Gastrocnemius medialis (tissue), 4 donors: Measurements from ENCODE around the gene SMDT1. TPM values are rescaled to one million over a fixed set of nuclear protein-coding genes. Genes with fewer than 3 reads are reported as not detected.

Experiments used
- ATAC-seq, 2 donors: fragments of 150-250 bp; one replicate each; pipeline ENCODE4 v1.9.1; 2016
- DNase-seq, 2 donors: peaks; one replicate each; pipeline ENCODE4 v3.0.0-alpha.2; 2019
- H3K27ac ChIP-seq, 4 donors: fragments of 200-600 bp; sonication (generic); 1 replicate in 1 of 4; 2 replicates in 3 of 4; pipeline ENCODE4 v1.5.1; 2016 to 2018; ENCODE audit warnings: mild to moderate bottlenecking in 2 of 4, moderate library complexity in 1 of 4
- H3K27me3 ChIP-seq, 3 donors: fragments of 200-600 bp; sonication (generic) in 2 of 3; 1 replicate in 1 of 3; 2 replicates in 2 of 3; pipeline versions ENCODE4 v1.5.1 to v1.6.0; 2016 to 2019; ENCODE audit warnings: mild to moderate bottlenecking in 1 of 3, moderate library complexity in 1 of 3
- H3K36me3 ChIP-seq, 2 donors: fragments of 200-600 bp; sonication (generic) in 1 of 2; one replicate each; pipeline ENCODE4 v1.5.1; 2017 to 2018
- H3K4me1 ChIP-seq, 2 donors: fragments of 200-600 bp; sonication (generic) in 1 of 2; one replicate each; pipeline ENCODE4 v1.5.1; 2016 to 2017; ENCODE audit warnings: mild to moderate bottlenecking in 2 of 2
- H3K4me3 ChIP-seq, 4 donors: fragments of 200-600 bp; sonication (generic) in 3 of 4; 1 replicate in 1 of 4; 2 replicates in 3 of 4; pipeline ENCODE4 v1.5.1; 2016 to 2019; ENCODE audit warnings: mild to moderate bottlenecking in 2 of 4
- H3K9me3 ChIP-seq, 3 donors: fragments of 200-600 bp; sonication (generic) in 2 of 3; 1 replicate in 1 of 3; 2 replicates in 2 of 3; pipeline ENCODE4 v1.5.1; 2016 to 2019
- POLR2A ChIP-seq, 2 donors: fragments of 450-650 bp; IDR thresholded peaks; one replicate each; pipeline ENCODE4 v1.6.1; 2017; ENCODE audit warnings: antibody characterized with exemption in 2 of 2, mild to moderate bottlenecking in 2 of 2, moderate library complexity in 2 of 2
- in situ Hi-C, 4 donors: fragments of 200-750 bp; cut with MboI; loops; one replicate each; pipeline versions ENCODE4 v1.15.0 to v1.8.0; 2017; ENCODE audit warnings: low sequenced_read_pairs in 4 of 4
- intact Hi-C: fragments of 100-400 bp; cut with DNase I; formaldehyde crosslinking; loops from one replicate; pipeline ENCODE4 v1.15.1; 2023; ENCODE audit warnings: low total_unique reads
- total RNA-seq, 4 donors: library from RNA; depleted of rRNA; stranded (reverse); fragments of >200 nt; gene quantifications; one replicate each; pipeline versions ENCODE4 v1.1.0 to v1.2.3, GENCODE V29; 2016
- TF ChIP-seq, protein P1 (sequence below), 5 experiments: fragments of 450-650 bp in 3 of 5; fragments of 200-600 bp in 2 of 5; sonication (generic) in 2 of 5; IDR thresholded peaks in 4 of 5; conservative IDR thresholded peaks in 1 of 5; 1 replicate in 4 of 5; 2 replicates in 1 of 5; pipeline ENCODE4 v1.5.1; 2016 to 2019; ENCODE audit warnings: antibody characterized with exemption in 5 of 5, mild to moderate bottlenecking in 3 of 5, moderate library complexity in 3 of 5

Gene SMDT1
- total RNA-seq, 4 donors from 2014 or later, result 7.9 to 14.6 (median 9.8) TPM

DNA sequence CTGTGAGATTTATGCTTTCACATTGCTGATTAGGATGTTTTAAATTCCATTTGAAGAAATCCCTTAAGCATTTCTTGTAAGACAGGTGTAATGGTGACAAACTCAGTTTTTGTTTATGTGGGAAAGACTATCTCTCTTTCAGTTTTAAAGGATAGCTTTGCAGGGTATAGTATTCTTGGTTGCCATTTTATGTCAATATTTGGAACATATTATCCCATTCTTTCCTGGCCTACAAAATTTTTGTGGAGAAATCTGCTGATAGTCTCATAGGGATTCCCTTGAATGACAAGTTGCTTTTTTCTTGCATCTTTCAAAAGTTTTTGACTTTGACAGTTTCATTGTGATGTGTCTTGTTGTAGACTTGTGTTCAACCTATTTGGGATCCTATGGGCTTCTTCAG, 37.7 kb upstream of the SMDT1 start:
- intact Hi-C loops (no loop called here), in situ Hi-C loops (no loop called here)
- H3K27me3 ChIP-seq, result no peaks in the 10 kb centered on the region
- ATAC-seq (no peak), DNase-seq (no peak)
- no peaks in the 10 kb centered on the region for H3K4me1 ChIP-seq
- H3K36me3 ChIP-seq, result no peaks in the 10 kb centered on the region
- TF ChIP-seq, protein P1, sequence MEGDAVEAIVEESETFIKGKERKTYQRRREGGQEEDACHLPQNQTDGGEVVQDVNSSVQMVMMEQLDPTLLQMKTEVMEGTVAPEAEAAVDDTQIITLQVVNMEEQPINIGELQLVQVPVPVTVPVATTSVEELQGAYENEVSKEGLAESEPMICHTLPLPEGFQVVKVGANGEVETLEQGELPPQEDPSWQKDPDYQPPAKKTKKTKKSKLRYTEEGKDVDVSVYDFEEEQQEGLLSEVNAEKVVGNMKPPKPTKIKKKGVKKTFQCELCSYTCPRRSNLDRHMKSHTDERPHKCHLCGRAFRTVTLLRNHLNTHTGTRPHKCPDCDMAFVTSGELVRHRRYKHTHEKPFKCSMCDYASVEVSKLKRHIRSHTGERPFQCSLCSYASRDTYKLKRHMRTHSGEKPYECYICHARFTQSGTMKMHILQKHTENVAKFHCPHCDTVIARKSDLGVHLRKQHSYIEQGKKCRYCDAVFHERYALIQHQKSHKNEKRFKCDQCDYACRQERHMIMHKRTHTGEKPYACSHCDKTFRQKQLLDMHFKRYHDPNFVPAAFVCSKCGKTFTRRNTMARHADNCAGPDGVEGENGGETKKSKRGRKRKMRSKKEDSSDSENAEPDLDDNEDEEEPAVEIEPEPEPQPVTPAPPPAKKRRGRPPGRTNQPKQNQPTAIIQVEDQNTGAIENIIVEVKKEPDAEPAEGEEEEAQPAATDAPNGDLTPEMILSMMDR (IDR thresholded peaks at IDR 0.05 in 4 of 5, conservative IDR thresholded peaks at IDR 0.05 in 1 of 5), result no peak
- no peak for TF ChIP-seq POLR2A (IDR thresholded peaks at IDR 0.05)
- no peaks in the 10 kb centered on the region for H3K9me3 ChIP-seq
- H3K4me3 ChIP-seq, result no peak overlapping the region
- H3K27ac ChIP-seq, result no peak overlapping the region

DNA sequence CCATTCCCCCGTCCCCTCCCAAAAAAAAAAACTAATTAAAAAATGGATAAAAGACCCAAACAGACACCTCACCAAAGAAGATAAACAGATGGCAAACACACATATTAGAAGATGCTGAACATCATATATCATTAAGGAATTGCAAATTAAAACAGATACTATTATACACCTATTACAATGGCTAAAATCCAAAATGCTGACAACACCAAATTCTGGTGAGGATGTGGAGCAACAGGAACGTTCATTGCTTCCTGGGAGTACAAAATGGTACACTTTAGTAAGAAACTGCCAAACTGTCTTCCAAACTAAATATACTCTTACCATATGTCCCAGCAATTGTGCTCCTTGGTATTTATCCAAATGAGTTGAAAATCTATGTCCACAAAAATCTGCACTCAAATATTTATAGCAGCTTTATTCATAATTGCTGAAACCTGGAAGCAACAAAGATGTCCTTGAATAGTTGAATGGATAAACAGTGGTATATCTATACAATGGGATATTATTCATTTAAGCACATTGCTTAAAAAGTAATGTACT, 28.8 kb upstream of the SMDT1 start:
- intact Hi-C loops (no loop called here), in situ Hi-C loops (no loop called here)
- no peak overlapping the region for H3K27ac ChIP-seq
- H3K4me1 ChIP-seq, result no peaks in the 10 kb centered on the region
- no peak for DNase-seq
- no peak for ATAC-seq
- H3K9me3 ChIP-seq, result no peaks in the 10 kb centered on the region
- TF ChIP-seq, protein P1 (IDR thresholded peaks at IDR 0.05 in 4 of 5, conservative IDR thresholded peaks at IDR 0.05 in 1 of 5), result no peak
- no peak for TF ChIP-seq POLR2A (IDR thresholded peaks at IDR 0.05)
- no peak overlapping the region for H3K4me3 ChIP-seq
- H3K36me3 ChIP-seq, result no peaks in the 10 kb centered on the region
- H3K27me3 ChIP-seq, result no peaks in the 10 kb centered on the region

DNA sequence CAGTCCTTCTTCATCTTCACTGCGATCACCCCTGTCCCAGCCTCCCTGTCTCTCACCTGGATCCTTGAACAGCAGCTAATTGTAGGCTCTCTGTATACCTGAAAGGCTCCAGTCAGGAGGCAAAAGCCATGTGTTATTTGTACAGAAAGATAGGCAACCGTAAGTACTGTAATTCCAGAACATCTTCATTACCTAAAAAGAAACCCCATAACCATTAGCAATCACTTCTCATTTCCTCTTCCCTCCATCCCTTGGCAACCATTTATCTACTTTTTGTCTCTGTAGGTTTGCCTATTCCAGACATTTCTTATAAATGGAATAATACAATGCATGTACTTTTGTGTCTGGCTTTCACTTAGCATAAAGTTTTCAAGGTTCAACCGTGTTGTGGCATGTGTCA, 26.7 kb upstream of the SMDT1 start:
- intact Hi-C loops, result no loop called here

DNA sequence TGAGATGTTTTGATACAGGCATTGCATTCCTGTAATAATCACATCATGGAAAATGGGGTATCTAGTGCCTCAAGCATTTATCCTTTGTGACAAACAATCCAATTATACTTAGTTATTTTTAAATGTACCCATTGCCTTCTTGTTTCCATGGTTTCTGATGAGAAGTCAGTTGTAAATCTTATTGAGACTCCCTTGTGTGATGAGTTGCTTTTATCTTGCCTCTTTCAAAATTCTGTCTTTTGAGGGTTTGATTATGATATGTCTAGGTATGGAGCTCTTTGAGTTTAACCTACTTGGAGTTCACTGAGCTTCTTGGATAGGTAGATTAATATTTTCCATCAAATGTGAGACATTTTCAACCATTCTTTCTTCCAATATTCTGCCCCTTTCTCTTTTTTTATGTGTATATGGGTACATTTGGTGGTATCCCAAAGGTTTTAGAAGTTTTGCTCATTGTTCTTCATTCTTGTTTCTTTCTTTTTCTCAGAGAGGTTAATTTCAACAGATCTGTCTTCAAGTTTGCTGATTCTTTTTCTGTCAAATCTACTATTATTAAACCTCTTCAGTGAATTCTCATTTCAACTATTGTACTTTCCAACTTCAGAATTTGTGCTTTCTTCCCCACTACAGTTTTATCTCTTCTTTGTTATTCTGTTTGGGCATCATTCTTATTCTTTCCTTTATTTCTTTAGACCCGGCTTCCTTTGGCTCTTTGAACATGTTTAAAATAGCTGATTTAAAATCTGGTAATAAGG, 22.6 kb upstream of the SMDT1 start:
- Histone ChIP-seq H3K27me3 (no peaks in the 10 kb centered on the region), H3K27ac (no peak overlapping the region), H3K36me3 (peaks cover 0 to 38% of the 10 kb centered on the region in 2 donors), H3K4me3 (no peak overlapping the region), H3K9me3 (no peaks in the 10 kb centered on the region), H3K4me1 (no peaks in the 10 kb centered on the region)
- intact Hi-C loops (no loop called here), in situ Hi-C loops (no loop called here)
- TF ChIP-seq POLR2A (IDR thresholded peaks at IDR 0.05), result no peak
- TF ChIP-seq, protein P1 (IDR thresholded peaks at IDR 0.05 in 4 of 5, conservative IDR thresholded peaks at IDR 0.05 in 1 of 5), result no peak
- no peak for ATAC-seq
- no peak for DNase-seq

More for the DNA sequence above, 26.7 kb upstream of the SMDT1 start:
- in situ Hi-C loops, result no loop called here
- Histone ChIP-seq H3K4me1 (no peaks in the 10 kb centered on the region), H3K9me3 (no peaks in the 10 kb centered on the region), H3K4me3 (no peak overlapping the region), H3K27me3 (no peaks in the 10 kb centered on the region), H3K27ac (no peak overlapping the region), H3K36me3 (no peaks in the 10 kb centered on the region)
- ATAC-seq (no peak), DNase-seq (no peak)
- TF ChIP-seq, protein P1 (IDR thresholded peaks at IDR 0.05 in 4 of 5, conservative IDR thresholded peaks at IDR 0.05 in 1 of 5), result no peak
- no peak for TF ChIP-seq POLR2A (IDR thresholded peaks at IDR 0.05)
